GM19468 (cell line): Measurements from ENCODE around the gene CKMT1B.
"Not testable (repeated sequence)": the region's sequence is repeated elsewhere in the genome, so short reads cannot be mapped to it uniquely, and the experiment has no call there.

Source experiments
- ATAC-seq: cut with Tn5 transposase; IDR thresholded peaks from one replicate; pipeline ENCODE4 v1.9.1; 2021; ENCODE audit warnings: mild to moderate bottlenecking, moderate library complexity, moderate number of reproducible peaks; ENCODE audit not compliant: unreplicated experiment; ENCODE audit errors: extremely low read depth

Gene CKMT1B

DNA sequence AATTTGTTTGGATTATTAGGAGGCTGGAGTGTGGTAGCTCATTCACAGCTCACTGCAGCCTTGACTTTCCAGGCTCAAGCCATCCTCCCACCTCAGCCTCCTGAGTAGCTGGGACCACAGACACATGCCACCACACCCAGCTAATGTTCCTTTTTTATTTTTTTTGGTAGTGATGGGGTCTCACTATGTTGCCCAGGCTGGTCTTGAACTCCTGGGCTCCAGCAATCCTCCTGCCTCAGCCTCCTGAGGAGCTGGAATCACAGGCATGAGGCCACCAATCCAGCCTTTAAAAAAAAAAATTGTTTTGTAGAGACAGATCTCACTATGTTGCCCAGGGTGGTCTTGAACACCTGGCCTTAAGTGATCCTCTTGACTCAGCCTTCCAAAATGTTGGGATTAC lies 33.1 kb downstream of the CKMT1B start:
- ATAC-seq, result not testable (repeated sequence)

DNA sequence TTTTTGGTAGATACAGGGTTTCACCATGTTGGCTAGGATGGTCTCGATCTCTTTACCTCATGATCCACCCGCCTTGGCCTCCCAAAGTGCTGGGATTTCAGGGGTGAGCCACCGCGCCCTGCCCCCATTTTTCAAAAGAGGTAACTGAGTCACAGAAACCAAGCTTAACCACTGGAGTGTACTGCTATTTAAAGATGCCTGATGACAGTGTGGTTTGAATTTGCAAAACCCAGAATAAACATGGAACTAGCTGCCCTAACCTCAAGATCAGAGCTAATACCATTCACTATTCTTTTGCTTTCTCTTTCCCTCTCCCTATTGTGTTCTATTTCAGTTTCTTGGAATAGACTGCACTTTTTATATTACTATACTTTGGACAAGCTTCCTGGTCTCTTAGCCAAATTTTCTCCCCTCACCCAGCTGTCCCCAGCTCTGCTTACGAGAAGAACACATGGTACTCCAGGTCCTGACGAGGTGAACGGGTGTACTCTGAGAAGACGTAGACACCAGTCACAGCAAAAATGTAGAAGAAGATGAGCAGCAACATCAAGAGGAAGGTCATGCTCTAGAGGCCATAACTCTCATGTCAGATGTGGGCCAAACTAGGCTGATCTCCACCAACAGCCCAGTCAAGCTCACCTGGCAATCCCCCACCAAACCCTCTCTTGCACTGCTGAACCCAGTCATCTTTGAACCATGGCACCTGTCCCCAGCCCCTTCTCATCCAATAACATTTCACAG lies 44.8 kb downstream of the CKMT1B start:
- ATAC-seq, result peak; percentile 23
